ENCODE measurements around the gene SGCD. TPM values are rescaled to one million over a fixed set of nuclear protein-coding genes. Genes with fewer than 3 reads are reported as not detected.

Gene SGCD
- polyA plus RNA-seq, 1 donor (not counting 4 experiments of a cell fraction or from before 2014, with no cell fraction given) = not detected

DNA sequence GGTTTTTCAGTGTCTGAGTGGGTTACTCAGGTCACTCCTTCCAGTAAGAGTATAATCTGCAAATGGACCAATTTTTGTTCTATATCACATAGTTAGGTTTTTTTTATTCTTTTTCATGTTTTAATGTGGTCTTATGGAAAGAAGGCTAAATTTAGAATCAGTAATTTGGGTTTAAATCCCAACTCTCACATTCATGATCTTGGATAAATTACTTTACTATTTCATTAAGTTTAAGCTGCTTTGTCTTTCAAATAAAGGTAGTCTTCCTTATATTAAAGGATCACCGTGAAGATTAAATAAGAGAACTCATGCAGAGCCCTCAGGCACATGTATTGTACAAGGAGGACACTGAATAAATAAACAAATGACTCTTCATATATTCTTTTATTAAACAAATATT is 234.7 kb downstream of the SGCD start:
- Histone ChIP-seq H3K4me2 (ENCODE audit: control insufficient read depth, extremely low read depth, insufficient read depth, low read depth, low read length) (no peak overlapping the region), H2AFZ (ENCODE audit: control insufficient read depth, low read length) (no peak overlapping the region), H3K4me1 (ENCODE audit: control insufficient read depth, extremely low read depth, insufficient read depth, low read length) (no peaks in the 10 kb centered on the region), H3K4me3 (ENCODE audit: control insufficient read depth in 2 of 3, extremely low read depth in 1 of 3, insufficient read depth in 2 of 3, low read depth in 1 of 3, low read length in 3 of 3) (no peak overlapping the region), H3K9me3 (ENCODE audit: control insufficient read depth, low read depth, low read length) (no peaks in the 10 kb centered on the region), H3K27me3 (ENCODE audit: control insufficient read depth, extremely low read depth, insufficient read depth, low read length) (no peaks in the 10 kb centered on the region), H3K9ac (ENCODE audit: control insufficient read depth, extremely low read depth, insufficient read depth, low read length) (no peak overlapping the region), H3K27ac (ENCODE audit: control insufficient read depth, insufficient read depth, low read length) (no peak overlapping the region), H3K79me2 (ENCODE audit: control insufficient read depth, insufficient read depth, low read length) (no peaks in the 10 kb centered on the region), H4K20me1 (ENCODE audit: control insufficient read depth, extremely low read depth, insufficient read depth, low read length) (no peaks in the 10 kb centered on the region), H3K9me1 (ENCODE audit: control insufficient read depth, extremely low read depth, insufficient read depth, low read length) (no peaks in the 10 kb centered on the region), H3K36me3 (ENCODE audit: control insufficient read depth in 2 of 2, extremely low read depth in 1 of 2, insufficient read depth in 2 of 2, low read length in 2 of 2) (no peaks in the 10 kb centered on the region)
- TF ChIP-seq EZH2 (IDR thresholded peaks at IDR 0.05; ENCODE audit: low read length) = no peak
- DNase-seq (ENCODE audit: low read depth, low spot score) (no peak), FAIRE-seq (no peak)
- dilution Hi-C loops (cut with MboI; ENCODE audit: extremely low pct_ligation_motif_present, low sequenced_read_pairs) = no loop called here

DNA sequence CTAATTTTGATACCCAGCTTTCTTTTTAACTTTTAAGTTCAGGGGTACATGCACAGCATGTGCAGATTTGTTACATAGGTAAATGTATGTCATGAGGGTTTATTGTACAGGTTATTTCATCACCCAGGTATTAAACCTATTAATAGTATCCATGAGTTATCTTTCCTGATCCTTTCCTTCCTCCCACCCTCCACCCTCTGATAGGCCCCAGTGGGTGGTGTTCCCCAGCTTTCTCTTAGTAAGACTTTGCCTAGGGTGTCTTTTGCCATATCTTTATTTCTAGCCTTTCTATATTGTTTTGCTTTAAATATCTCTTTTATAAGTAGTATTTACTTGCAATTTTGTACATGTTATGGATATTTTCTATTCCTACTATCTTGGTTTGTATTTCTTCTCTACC is 243.7 kb downstream of the SGCD start:
- Histone ChIP-seq H4K20me1 (ENCODE audit: control insufficient read depth, extremely low read depth, insufficient read depth, low read length) (no peaks in the 10 kb centered on the region), H3K27me3 (ENCODE audit: control insufficient read depth, extremely low read depth, insufficient read depth, low read length) (no peaks in the 10 kb centered on the region), H3K4me3 (ENCODE audit: control insufficient read depth in 2 of 3, extremely low read depth in 1 of 3, insufficient read depth in 2 of 3, low read depth in 1 of 3, low read length in 3 of 3) (no peak overlapping the region), H3K4me1 (ENCODE audit: control insufficient read depth, extremely low read depth, insufficient read depth, low read length) (no peaks in the 10 kb centered on the region), H2AFZ (ENCODE audit: control insufficient read depth, low read length) (no peak overlapping the region), H3K9ac (ENCODE audit: control insufficient read depth, extremely low read depth, insufficient read depth, low read length) (no peak overlapping the region), H3K79me2 (ENCODE audit: control insufficient read depth, insufficient read depth, low read length) (no peaks in the 10 kb centered on the region), H3K9me3 (ENCODE audit: control insufficient read depth, low read depth, low read length) (no peaks in the 10 kb centered on the region), H3K36me3 (ENCODE audit: control insufficient read depth in 2 of 2, extremely low read depth in 1 of 2, insufficient read depth in 2 of 2, low read length in 2 of 2) (no peaks in the 10 kb centered on the region), H3K27ac (ENCODE audit: control insufficient read depth, insufficient read depth, low read length) (no peak overlapping the region), H3K4me2 (ENCODE audit: control insufficient read depth, extremely low read depth, insufficient read depth, low read depth, low read length) (no peak overlapping the region), H3K9me1 (ENCODE audit: control insufficient read depth, extremely low read depth, insufficient read depth, low read length) (no peaks in the 10 kb centered on the region)
- TF ChIP-seq, protein P1, sequence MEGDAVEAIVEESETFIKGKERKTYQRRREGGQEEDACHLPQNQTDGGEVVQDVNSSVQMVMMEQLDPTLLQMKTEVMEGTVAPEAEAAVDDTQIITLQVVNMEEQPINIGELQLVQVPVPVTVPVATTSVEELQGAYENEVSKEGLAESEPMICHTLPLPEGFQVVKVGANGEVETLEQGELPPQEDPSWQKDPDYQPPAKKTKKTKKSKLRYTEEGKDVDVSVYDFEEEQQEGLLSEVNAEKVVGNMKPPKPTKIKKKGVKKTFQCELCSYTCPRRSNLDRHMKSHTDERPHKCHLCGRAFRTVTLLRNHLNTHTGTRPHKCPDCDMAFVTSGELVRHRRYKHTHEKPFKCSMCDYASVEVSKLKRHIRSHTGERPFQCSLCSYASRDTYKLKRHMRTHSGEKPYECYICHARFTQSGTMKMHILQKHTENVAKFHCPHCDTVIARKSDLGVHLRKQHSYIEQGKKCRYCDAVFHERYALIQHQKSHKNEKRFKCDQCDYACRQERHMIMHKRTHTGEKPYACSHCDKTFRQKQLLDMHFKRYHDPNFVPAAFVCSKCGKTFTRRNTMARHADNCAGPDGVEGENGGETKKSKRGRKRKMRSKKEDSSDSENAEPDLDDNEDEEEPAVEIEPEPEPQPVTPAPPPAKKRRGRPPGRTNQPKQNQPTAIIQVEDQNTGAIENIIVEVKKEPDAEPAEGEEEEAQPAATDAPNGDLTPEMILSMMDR (optimal IDR thresholded peaks at IDR 0.05 in 1 of 3, IDR thresholded peaks at IDR 0.05 in 1 of 3, conservative IDR thresholded peaks at IDR 0.05 in 1 of 3; ENCODE audit: extremely low read depth in 1 of 3, insufficient read depth in 2 of 3, low read length in 3 of 3) = no peak
- TF ChIP-seq EZH2 (IDR thresholded peaks at IDR 0.05; ENCODE audit: low read length) = no peak
- dilution Hi-C loops (cut with MboI; ENCODE audit: extremely low pct_ligation_motif_present, low sequenced_read_pairs) = no loop called here
- DNase-seq (ENCODE audit: low read depth, low spot score) = no peak
- FAIRE-seq = no peak

DNA sequence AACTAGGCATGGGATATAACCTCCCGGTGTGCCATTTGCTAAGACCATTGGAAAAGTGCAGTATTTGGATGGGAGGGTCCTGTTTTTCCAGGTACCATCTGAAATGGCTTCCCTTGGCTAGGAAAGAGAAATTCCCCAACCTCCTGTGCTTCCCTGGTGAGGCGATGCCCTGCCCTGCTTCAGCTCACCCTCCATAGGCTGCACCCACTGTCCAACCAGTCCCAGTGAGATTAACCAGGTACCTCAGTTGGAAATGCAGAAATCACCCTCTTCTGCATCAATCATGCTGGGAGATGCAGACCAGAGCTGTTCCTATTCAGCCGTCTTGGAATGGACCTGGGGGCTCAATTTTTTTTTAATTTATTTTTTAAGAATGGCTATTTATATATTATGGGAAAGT is 254.8 kb downstream of the SGCD start:
- dilution Hi-C loops (cut with MboI; ENCODE audit: extremely low pct_ligation_motif_present, low sequenced_read_pairs) = no loop called here
- no peaks in the 10 kb centered on the region for H3K4me1 ChIP-seq (ENCODE audit: control insufficient read depth, extremely low read depth, insufficient read depth, low read length)
- H3K27ac ChIP-seq (ENCODE audit: control insufficient read depth, insufficient read depth, low read length) = no peak overlapping the region
- H3K9me1 ChIP-seq (ENCODE audit: control insufficient read depth, extremely low read depth, insufficient read depth, low read length) = no peaks in the 10 kb centered on the region
- H3K36me3 ChIP-seq (ENCODE audit: control insufficient read depth in 2 of 2, extremely low read depth in 1 of 2, insufficient read depth in 2 of 2, low read length in 2 of 2) = no peaks in the 10 kb centered on the region
- no peaks in the 10 kb centered on the region for H3K27me3 ChIP-seq (ENCODE audit: control insufficient read depth, extremely low read depth, insufficient read depth, low read length)
- FAIRE-seq (no peak), DNase-seq (ENCODE audit: low read depth, low spot score) (no peak)
- no peak for TF ChIP-seq EZH2 (IDR thresholded peaks at IDR 0.05; ENCODE audit: low read length)
- TF ChIP-seq, protein P1 (optimal IDR thresholded peaks at IDR 0.05 in 1 of 3, IDR thresholded peaks at IDR 0.05 in 1 of 3, conservative IDR thresholded peaks at IDR 0.05 in 1 of 3; ENCODE audit: extremely low read depth in 1 of 3, insufficient read depth in 2 of 3, low read length in 3 of 3) = no peak
- no peaks in the 10 kb centered on the region for H3K79me2 ChIP-seq (ENCODE audit: control insufficient read depth, insufficient read depth, low read length)
- H3K9ac ChIP-seq (ENCODE audit: control insufficient read depth, extremely low read depth, insufficient read depth, low read length) = no peak overlapping the region
- no peaks in the 10 kb centered on the region for H3K9me3 ChIP-seq (ENCODE audit: control insufficient read depth, low read depth, low read length)
- no peaks in the 10 kb centered on the region for H4K20me1 ChIP-seq (ENCODE audit: control insufficient read depth, extremely low read depth, insufficient read depth, low read length)
- H3K4me3 ChIP-seq (ENCODE audit: control insufficient read depth in 2 of 3, extremely low read depth in 1 of 3, insufficient read depth in 2 of 3, low read depth in 1 of 3, low read length in 3 of 3) = no peak overlapping the region
- H2AFZ ChIP-seq (ENCODE audit: control insufficient read depth, low read length) = no peak overlapping the region
- no peak overlapping the region for H3K4me2 ChIP-seq (ENCODE audit: control insufficient read depth, extremely low read depth, insufficient read depth, low read depth, low read length)
